ENCODE results near the gene GRID2. TPM values are rescaled to one million over a fixed set of nuclear protein-coding genes. Genes with fewer than 3 reads are reported as not detected.

The GRID2 gene
- total RNA-seq, 1 donor from 2014 or later = not detected

- no peak for TF ChIP-seq CTCF (IDR thresholded peaks at IDR 0.05)
- Mint-ChIP-seq H3K36me3 (ENCODE audit: unreplicated experiment) (no peaks in the 10 kb centered on the region), H3K4me1 (ENCODE audit: unreplicated experiment) (no peaks in the 10 kb centered on the region), H3K4me3 (ENCODE audit: unreplicated experiment) (no peak overlapping the region), H3K27me3 (ENCODE audit: unreplicated experiment) (no peaks in the 10 kb centered on the region), H3K9me3 (ENCODE audit: unreplicated experiment) (peaks cover 13% of the 10 kb centered on the region), H3K27ac (ENCODE audit: unreplicated experiment) (no peak overlapping the region)
- no peak for DNase-seq (ENCODE audit: extremely low spot score, unreplicated experiment)
Measured at GRCh38 chr4:92566269-92566668, 262.5 kb downstream of the GRID2 start.

- no peak for DNase-seq (ENCODE audit: extremely low spot score, unreplicated experiment)
Measured at GRCh38 chr4:92580816-92581215, 277.1 kb downstream of the GRID2 start.

GRCh38 chr4:92599044-92599443, 295.3 kb downstream of the GRID2 start:
- DNase-seq (ENCODE audit: extremely low spot score, unreplicated experiment) = no peak
- TF ChIP-seq CTCF (IDR thresholded peaks at IDR 0.05) = no peak

More at GRCh38 chr4:92580816-92581215, 277.1 kb downstream of the GRID2 start:
- H3K27me3 Mint-ChIP-seq (ENCODE audit: unreplicated experiment) = no peaks in the 10 kb centered on the region
- H3K9me3 Mint-ChIP-seq (ENCODE audit: unreplicated experiment) = peaks cover 4% of the 10 kb centered on the region
- no peak overlapping the region for H3K4me3 Mint-ChIP-seq (ENCODE audit: unreplicated experiment)
- no peaks in the 10 kb centered on the region for H3K36me3 Mint-ChIP-seq (ENCODE audit: unreplicated experiment)
- TF ChIP-seq CTCF (IDR thresholded peaks at IDR 0.05) = no peak
- no peak overlapping the region for H3K27ac Mint-ChIP-seq (ENCODE audit: unreplicated experiment)
- no peaks in the 10 kb centered on the region for H3K4me1 Mint-ChIP-seq (ENCODE audit: unreplicated experiment)

GRCh38 chr4:92600638-92601037, 296.9 kb downstream of the GRID2 start:
- no peaks in the 10 kb centered on the region for H3K9me3 Mint-ChIP-seq (ENCODE audit: unreplicated experiment)
- peaks cover 2% of the 10 kb centered on the region for H3K27me3 Mint-ChIP-seq (ENCODE audit: unreplicated experiment)
- no peaks in the 10 kb centered on the region for H3K4me1 Mint-ChIP-seq (ENCODE audit: unreplicated experiment)
- no peak for TF ChIP-seq CTCF (IDR thresholded peaks at IDR 0.05)
- H3K36me3 Mint-ChIP-seq (ENCODE audit: unreplicated experiment) = no peaks in the 10 kb centered on the region
- H3K4me3 Mint-ChIP-seq (ENCODE audit: unreplicated experiment) = no peak overlapping the region
- DNase-seq (ENCODE audit: extremely low spot score, unreplicated experiment) = no peak
- no peak overlapping the region for H3K27ac Mint-ChIP-seq (ENCODE audit: unreplicated experiment)

More at GRCh38 chr4:92599044-92599443, 295.3 kb downstream of the GRID2 start:
- peaks cover 2% of the 10 kb centered on the region for H3K27me3 Mint-ChIP-seq (ENCODE audit: unreplicated experiment)
- no peak overlapping the region for H3K27ac Mint-ChIP-seq (ENCODE audit: unreplicated experiment)
- no peaks in the 10 kb centered on the region for H3K9me3 Mint-ChIP-seq (ENCODE audit: unreplicated experiment)
- no peaks in the 10 kb centered on the region for H3K4me1 Mint-ChIP-seq (ENCODE audit: unreplicated experiment)
- H3K36me3 Mint-ChIP-seq (ENCODE audit: unreplicated experiment) = no peaks in the 10 kb centered on the region
- H3K4me3 Mint-ChIP-seq (ENCODE audit: unreplicated experiment) = no peak overlapping the region

- Mint-ChIP-seq H3K27me3 (ENCODE audit: unreplicated experiment) (peaks cover 7% of the 10 kb centered on the region), H3K4me1 (ENCODE audit: unreplicated experiment) (no peaks in the 10 kb centered on the region), H3K36me3 (ENCODE audit: unreplicated experiment) (no peaks in the 10 kb centered on the region), H3K9me3 (ENCODE audit: unreplicated experiment) (no peaks in the 10 kb centered on the region), H3K4me3 (ENCODE audit: unreplicated experiment) (no peak overlapping the region), H3K27ac (ENCODE audit: unreplicated experiment) (no peak overlapping the region)
- DNase-seq (ENCODE audit: extremely low spot score, unreplicated experiment) = no peak
- TF ChIP-seq CTCF (IDR thresholded peaks at IDR 0.05) = no peak
Measured at GRCh38 chr4:92606227-92606626, 302.5 kb downstream of the GRID2 start.
